Islet of Langerhans (tissue), 1 donor: ENCODE results near the gene TEX52.
"Not testable (repeated sequence)": the region's sequence is repeated elsewhere in the genome, so short reads cannot be mapped to it uniquely, and the experiment has no call there.

Experiments used
- FAIRE-seq: peaks from one replicate; lab custom pipeline; 2011; peaks lifted over from hg19 to GRCh38; lab: Jason Lieb, UNC

The TEX52 gene

DNA sequence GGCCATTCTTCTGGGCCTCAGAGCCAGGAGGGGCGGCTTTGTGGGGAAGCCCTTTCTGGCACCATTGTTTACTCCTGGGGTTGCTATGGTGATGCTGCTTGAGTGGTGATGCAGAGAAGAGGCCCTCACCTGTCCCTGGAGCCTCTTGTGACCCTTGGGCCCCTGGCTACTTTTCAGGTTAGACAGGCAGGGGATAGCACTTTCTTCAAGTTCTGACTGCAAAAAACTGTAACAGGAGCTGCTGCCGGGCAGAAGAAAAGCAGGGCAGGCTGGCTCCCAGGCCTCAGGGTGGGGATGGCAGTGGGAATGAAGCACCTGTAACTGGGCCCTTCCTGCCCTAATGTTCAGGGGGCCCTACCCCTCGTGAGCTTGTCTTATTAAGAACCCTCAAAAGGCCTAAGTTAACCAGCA is at the start of gene TEX52:
Gene TEX52, minus strand, starts transcription at position 19 of the 411 bp plus-strand sequence. Its CDS starts 13 bp downstream, at position 6.
- no peak for FAIRE-seq

DNA sequence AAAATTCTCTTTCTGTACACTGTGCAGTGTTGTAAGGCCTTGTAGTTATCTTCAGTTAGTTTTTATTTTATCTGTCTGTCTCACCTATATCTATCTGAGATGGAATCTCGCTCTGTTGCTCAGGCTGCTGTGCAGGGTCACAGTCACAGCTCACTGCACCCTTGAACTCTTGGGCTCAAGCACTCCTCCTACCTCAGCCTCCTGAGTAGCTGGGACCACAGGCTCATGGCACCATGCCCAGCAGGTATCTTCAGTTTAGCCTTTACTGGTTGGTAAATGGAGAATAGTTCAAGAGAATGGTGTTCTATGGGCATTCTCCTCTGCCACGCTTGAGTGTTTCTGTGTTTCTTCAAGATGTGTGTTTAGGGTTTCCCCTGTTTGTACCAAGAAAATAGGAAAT is 47.4 kb upstream of the TEX52 start:
- FAIRE-seq, result no peak

GRCh38 chr12:2902272-2902880 is 45.5 kb upstream of the TEX52 start:
- FAIRE-seq, result no peak

- no peak for FAIRE-seq
Observed at GRCh38 chr12:2900642-2901041, 43.8 kb upstream of the TEX52 start.

DNA sequence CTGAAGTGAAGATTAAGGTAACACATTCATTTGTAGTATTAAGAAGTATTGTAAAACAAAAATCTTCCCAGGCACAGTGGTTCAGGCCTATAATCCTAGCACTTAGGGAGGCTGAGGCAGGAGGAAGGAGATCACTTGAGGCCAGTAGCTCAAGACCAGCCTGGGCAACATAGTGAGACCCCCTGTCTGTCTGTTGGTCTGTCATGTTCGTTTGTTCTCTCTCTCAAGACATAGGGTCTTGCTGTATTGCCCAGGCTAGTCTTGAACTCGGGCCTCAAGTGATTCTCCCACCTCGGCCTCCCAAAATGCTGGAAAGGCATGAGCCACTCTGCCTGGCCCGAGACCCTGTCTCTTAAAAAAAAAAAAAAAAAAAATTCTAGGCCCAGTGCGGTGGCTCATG is 40.6 kb upstream of the TEX52 start:
- FAIRE-seq, result no peak

DNA sequence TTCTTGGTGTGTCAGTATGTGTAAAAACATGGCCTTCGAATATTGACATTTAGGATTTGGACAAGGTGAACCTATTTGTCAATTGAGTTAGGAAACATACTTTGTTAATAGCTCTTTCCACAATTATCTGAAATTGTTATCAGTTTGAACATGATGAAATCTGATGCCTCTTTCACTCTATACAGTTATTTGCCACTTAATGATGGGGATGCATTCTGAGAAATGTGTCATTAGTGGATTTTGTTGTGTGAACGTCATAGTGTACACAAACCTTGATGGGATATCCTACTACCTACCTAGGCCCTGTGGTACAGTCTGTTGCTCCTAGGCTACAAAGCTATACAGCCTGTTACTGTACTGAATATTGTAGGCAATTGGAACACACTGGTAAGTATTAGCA is 38.7 kb upstream of the TEX52 start:
- no peak for FAIRE-seq

- FAIRE-seq, result no peak
Observed at GRCh38 chr12:2895051-2895451, 38.2 kb upstream of the TEX52 start.

DNA sequence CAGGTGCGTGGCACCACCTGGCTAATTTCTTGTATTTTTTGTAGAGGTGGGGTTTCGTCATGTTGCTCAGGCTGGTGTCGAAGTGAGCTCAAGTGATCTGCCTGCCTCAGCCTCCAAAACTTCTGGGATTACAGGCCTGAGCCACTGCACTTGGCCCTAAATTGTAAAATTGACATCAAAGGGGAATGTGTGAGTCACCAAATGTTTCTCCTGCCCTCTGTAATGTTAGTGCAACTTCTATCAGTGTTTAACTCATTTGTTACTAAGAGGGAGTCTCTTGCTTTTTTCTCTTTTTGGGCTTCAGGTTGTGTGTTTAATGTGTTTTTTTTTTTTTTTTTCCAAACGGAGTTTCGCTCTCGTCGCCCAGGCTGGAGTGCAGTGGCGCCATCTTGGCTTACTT is 36.2 kb upstream of the TEX52 start:
- FAIRE-seq, result no peak

DNA sequence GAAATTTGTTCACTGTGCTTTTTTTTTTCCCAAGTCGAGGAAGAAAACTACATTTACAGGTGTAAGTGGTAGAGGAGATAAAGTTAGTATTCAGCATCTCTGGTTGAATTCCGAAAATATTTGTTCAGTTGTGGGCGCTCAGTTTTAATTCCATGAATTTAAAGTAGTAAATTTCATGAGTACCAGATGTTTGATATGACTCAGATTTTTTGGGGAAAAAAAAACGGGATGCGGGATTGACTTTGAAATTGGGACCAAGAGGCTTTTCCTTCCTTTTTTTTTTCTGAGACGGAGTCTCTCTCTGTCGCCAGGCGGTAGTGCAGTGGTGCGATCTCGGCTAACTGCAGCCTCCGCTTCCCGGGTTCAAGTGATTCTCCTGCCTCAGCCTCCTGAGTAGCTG is 35.4 kb upstream of the TEX52 start:
- FAIRE-seq, result no peak

DNA sequence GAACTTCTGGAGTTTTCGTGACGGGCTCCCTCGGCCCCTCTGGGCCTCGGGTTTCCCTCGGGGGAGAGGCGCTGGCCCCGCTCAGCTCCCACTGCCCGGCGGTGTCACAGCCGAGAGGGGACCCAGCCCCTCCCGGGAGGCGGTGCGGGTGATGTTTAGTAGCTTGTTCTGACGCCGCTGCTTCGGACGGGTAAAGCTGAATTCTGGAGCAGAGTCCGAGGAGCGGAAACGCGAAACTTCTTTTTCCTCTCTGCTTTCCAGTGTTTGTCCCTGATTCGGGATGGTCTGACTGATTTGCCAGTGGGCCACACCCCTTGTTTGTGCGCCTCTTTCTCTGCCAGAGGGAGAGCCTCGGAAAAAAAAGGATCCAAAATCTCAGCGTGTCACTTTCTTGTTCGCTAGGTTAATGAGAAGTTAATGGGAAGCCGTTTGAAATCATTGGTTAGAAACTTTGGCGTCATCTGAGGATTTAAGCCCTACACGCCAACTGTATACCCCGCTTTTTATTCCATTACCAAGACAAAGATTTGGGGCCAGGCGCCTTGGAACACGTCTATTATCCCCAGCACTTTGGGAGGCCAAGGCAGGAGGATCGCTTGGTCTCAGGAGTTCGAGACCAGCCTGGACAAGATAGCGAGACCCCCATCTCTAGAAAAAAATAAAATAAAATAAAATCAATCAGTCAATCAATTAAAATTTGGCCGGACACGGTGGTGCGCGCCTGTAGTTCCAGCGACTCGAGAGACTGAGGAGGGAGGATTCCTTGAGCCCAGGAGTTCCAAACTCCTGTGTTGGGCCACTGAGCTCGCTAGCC is 34.6 kb upstream of the TEX52 start:
- no peak for FAIRE-seq

- peak; percentile 66 for FAIRE-seq
Observed at GRCh38 chr12:2890388-2891239, 33.8 kb upstream of the TEX52 start, which contains the start of gene TULP3. Gene TULP3 (plus strand): TSS chr12:2890891. CDS start chr12:2890948, 57 bp downstream.

GRCh38 chr12:2890001-2890387 is 33.2 kb upstream of the TEX52 start:
- no peak for FAIRE-seq

DNA sequence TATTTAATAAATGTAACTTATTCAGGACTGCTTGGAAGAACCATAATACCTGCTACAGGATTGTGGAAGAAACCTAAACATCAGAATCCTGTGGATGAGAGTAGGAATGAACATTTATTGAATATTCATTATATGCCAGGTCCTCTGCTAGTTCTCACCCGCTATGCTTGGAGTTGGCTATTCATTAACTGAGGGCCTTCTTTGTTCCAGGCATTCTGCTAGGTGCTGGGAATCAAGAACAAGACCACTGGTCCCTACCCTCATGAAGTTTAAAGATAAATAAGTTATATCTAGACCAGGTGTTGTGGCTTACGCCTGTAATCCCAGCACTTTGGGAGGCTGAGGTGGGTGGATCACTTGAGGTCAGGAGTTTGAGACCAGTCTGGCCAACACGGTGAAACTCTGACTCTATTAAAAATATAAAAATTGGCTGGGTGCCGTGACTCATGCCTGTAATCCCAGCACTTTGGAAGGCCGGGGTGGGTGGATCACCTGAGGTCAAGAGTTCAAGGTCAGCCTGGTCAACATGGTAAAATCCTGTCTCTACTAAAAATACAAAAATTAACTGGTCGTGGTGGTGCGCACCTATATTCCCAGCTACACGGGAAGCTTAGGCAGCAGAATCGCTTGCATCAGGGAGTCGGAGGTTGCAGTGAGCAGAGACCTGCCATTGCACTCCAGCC is 30.1 kb upstream of the TEX52 start:
- FAIRE-seq, result no peak

- no peak for FAIRE-seq
Observed at GRCh38 chr12:2884810-2885209, 28.0 kb upstream of the TEX52 start.

- no peak for FAIRE-seq
Observed at GRCh38 chr12:2879853-2880252, 23.0 kb upstream of the TEX52 start.

GRCh38 chr12:2877953-2878732 is 21.3 kb upstream of the TEX52 start:
- no peak for FAIRE-seq

- FAIRE-seq, result no peak
Observed at GRCh38 chr12:2877047-2877952, 20.5 kb upstream of the TEX52 start, which contains the start of the genes FOXM1 and RHNO1. Gene FOXM1 (minus strand): TSS chr12:2877174. CDS start chr12:2874478, 2,696 bp downstream. Gene RHNO1 (plus strand): TSS chr12:2877223. CDS start chr12:2885367, 8,144 bp downstream.

GRCh38 chr12:2876431-2877046 is 19.7 kb upstream of the TEX52 start:
- FAIRE-seq, result no peak

DNA sequence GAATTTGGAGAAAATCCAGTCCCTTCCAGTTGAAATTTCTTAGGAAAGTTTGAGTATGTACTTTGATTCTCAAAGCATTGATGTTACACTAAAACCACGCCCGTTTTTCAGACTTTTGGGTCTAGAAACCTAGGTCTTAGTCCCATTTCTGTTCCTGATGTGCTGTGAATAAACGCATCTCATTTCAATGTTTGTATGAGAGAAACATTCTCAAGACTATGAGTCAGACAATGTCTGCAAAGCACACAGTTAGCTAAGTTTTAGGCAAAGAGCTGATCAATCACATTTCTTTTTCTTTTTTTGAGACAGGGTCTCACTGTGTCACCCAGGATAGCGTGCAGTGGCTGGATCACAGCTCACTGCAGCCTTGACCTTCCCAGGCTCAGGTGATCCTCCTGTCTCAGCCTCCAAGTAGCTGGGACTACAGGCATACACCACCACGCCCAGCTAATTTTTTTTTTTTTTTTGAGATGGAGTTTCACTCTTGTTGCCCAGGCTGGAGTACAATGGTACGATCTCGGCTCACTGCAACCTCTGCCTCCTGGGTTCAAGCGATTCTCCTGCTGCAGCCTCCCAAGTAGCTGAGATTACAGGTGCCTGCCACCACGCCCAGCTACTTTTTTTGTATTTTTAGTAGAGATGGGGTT is 12.3 kb upstream of the TEX52 start:
- not testable (repeated sequence) for FAIRE-seq
